ENCODE measurements around the gene CD47.

CD47 gene

DNA sequence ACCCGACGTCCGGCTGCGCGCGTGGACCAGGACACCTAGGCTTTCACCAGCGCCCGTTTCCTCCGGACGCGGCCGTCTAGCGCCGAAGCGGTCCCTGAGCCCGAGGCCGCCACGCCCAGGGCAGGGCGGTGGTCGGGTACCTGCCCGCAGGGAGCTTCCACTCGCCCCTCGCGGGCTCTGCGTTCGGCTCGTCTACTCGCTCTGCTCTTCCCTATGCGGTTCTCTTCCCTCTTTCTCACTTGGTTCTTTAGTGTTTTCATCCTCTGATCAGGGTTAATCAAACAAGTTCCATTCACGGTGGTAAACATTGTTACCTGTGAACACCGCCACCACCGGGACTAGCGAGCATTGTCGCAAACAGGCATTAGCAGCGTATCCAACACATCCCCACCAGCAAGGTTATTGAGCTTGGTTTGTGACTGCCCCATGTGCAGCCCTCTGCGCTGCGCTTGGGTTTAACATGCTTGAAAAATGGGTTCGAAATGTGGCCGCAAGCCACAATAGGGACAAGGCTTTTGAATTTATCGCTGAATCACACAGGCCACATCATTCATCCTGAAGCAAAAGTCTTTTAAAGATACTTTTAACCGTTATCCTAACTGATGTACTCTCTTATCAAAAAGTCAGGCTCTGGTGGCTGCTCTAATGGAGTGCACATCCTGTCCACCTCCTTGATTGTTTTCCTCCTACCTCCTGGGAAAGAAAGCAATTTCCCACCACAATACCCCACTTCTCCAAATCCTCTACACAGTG, 843 bp upstream of the CD47 start:
- peak; percentile 38 for DNase-seq
- no peak for ATAC-seq

DNA sequence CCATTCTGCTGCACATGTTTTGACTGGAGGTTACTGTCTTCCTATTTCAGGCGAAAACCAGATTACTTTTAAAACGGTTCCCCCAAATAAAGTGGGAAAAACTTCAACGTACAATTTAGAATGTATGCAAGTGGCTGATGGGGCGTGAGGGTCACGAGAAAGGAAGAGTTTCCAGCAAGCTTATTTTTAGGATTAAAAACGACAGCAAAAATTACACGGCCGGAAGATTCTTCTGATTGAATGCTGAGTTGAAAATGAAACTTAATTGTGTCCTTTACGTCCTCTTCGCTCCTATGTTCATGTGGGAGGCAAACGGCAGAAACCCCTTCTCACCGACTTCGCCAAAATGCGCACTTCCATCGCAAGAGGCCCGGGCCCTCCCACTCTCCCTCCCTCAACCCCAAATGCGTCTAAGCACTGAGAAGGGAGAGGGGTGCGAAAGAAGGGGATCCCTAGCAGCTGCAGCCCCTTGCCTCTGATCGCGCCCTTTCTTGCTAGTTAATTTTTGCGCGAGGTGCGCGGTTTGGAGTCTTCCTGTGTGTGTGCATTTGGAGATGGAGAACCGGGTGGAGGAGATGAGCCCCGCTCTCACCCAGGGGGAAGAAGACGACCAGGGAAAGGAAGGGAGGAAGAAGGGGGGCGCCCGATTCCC, 656 bp downstream of the CD47 start:
- DNase-seq (peak; percentile 68), ATAC-seq (peak; percentile 11)

DNA sequence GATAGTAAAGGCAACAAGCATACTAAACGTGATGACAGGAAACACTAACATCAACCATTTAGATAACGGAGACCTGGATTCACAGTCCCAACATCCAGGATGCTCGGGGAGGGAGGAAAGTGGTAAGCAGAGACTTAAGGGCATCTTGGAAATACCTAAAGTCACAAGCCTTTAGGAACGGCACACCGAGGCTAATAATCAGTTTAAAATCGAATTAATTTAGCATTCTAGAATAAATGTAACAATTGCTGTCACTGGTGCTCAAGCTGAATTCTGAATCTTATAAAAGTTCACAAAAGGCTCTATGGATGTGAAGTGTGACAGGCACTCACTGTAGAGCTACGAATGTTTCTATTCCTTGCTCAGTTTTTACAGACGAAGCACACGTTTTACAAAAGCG, 1.3 kb downstream of the CD47 start:
- ATAC-seq (no peak), DNase-seq (no peak)

DNA sequence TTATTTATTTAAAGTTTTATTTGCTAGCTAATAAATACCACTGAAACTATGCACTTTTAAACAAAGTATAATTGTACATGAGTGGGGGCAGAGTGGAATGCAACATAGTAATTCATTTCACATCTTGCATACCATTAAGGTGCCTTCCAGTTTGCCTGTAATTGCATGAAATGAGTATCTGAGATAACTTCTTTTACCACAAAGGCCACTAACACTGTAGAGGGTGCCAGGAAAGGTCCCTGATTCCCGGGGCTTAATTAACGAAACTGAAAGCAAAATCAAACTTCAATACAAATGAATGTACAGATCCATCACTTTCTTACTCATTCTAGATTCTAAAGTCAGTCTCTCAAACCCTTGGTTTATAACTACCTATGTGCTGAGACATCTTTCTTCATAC, 2.1 kb downstream of the CD47 start:
- DNase-seq, result peak; percentile 29
- peak; percentile 56 for ATAC-seq

DNA sequence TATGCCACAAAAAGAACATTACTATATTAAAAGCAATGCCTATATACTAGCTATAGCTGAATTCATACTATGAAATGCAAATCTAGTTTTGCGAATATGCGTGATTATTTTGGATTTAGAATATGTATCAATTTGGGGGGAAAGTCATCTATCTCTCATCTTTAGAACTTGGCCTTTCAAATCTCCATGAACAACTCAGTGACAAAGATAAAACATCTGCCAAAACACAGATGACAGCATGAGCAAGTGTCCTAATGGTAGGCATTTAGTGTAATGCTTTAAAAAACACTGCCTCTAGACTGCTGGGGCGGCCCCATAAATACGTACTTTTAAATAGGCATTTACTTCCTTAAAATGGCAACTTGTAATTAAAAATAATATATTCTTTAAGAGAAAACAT, 2.7 kb downstream of the CD47 start:
- ATAC-seq (no peak), DNase-seq (no peak)

DNA sequence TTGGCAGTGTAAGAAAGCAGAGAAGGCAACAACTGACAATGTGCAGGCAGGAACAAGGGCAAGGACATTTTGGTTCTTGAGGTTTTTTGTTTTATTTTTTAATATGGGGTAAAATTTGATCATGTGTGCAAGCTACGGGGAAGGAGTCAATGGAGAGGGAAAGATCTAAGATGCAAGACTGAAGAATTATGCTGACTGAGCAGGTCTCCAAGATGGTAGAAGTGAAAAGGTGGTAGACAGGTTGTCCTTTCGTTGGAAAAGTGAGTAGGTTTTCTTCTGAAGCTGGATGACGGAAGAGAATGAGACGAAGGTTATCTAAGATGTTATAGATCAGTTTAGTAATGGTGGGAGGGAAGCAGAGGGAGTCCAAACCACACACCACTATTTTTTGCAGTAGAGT, 4.2 kb downstream of the CD47 start:
- DNase-seq (no peak), ATAC-seq (no peak)

DNA sequence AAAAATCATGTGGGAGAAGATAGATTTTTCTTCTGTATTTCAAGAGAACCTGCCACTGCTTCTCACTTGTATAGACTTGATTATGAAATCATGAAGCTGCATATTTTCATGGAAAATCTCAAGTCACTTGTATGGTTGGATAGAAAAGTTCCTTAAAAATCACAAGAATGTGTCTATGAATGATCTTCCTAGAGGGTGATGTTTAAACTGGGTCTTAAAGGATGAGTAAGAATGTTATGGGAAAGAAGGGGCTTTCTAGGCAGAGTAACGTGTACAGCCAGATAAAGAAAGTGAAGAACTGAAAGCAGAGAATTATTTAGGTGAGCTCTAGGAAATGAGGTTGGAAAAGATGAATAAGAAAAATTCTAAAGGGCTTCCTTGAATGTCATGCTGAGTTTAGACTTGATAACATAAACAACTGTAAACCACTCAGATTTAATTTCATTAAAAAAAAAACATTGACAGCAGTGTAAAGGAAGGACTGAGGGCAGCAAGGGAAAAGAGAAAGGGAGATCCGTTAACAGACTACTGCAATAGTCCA, 5.0 kb downstream of the CD47 start:
- DNase-seq (no peak), ATAC-seq (peak; percentile 16)

DNA sequence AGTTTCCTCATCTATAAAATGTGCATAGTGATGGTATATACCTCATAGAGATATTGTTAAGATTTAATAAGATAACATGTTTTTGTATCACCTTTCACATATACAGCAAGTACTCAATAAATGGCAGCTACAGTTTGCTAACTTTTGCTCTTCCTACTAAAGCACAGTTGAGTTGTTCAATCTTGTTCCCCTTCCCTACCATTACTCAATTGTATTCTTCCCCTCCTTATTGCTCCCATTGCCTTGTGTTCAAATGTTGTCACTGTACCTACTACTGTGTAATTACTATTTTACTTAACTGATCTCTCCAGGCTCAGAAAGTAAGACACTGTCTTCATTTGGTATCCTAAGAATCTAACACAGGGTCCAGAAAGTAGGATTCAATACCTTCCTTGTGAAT, 5.5 kb downstream of the CD47 start:
- ATAC-seq (no peak), DNase-seq (no peak)

DNA sequence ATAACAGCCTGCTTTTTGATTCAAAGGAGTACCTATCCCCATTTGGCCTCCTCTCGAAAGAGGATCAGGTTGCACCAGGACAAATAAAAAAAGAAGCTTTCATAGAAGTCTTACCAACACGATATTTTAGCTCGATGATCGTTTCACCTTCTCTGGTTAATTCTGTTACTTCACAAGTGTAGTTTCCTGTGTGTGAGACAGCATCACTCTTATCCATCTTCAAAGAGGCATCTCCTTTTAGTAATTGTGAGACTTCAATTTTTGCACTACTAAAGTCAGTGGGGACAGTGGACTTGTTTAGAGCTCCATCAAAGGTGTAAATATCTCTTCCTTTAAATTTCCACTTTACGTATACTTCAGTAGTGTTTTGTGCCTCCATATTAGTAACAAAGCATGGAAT, 11.0 kb downstream of the CD47 start:
- DNase-seq (no peak), ATAC-seq (no peak)

DNA sequence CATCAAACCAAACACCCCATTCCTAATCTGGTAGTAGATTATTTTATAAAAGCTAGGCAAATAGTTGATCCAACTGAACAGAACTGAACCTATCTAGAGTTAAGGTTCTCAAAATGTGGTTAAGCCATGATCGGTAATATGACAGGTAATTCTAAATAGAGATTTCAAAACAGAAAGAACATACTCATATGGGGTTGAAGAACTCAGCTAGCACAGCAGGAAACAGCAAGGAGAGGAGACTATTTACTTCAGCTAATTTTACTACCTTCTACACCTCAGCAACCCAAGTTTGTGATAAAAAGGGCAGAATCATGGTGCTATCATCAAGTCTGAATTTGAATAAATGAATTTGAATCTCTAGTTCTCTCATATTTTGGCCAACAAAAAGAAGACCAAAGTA, 11.8 kb downstream of the CD47 start:
- no peak for DNase-seq
- ATAC-seq, result no peak

DNA sequence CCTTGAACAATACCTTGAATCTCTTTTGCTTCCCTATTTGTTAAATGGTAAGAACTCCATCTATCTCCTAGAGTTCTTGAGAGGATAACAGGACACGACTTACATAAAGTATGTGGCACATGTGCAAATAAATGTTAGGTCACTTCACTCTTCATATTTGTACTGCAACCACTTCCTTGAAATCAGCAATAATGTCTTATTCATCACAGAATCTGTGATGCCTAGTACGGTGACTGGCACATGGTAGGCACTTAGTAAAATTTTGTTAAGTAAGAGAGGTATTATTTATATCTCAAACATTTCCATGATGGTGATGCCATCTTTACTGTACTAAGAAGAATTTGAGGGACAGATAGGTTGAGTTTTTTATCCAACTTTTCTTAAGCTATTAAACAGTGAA, 14.3 kb downstream of the CD47 start:
- no peak for DNase-seq
- ATAC-seq, result no peak

DNA sequence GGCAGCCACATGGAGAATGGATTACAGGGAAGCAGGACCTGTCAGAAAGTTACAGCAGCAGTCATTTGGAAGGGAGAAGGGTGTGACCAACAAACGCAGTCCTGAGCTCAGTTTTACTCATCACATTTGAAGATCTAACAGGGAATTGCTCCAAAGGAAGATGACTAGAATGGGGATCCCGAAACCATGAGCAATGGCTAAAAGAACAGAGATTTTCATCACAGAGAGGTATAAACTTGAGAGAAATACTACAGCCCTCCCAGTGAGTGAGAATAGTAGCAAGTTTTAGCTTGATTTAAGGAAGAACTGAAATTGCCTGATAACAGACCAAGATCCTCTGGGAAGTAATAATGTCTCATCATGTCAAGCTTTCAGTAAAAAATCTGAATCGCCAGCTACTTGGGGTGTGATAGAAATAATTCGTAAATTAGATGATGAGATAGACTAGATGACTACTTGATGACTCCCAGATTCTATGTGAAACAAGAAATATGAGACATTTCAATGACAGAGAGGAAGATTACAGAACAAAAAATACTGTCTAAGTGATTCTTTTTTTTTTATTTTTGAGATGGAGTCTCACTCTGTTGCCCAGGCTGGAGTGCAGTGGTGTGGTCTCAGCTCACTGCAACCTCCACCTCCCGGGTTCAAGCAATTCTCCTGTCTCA, 16.9 kb downstream of the CD47 start:
- DNase-seq, result no peak
- ATAC-seq, result no peak

DNA sequence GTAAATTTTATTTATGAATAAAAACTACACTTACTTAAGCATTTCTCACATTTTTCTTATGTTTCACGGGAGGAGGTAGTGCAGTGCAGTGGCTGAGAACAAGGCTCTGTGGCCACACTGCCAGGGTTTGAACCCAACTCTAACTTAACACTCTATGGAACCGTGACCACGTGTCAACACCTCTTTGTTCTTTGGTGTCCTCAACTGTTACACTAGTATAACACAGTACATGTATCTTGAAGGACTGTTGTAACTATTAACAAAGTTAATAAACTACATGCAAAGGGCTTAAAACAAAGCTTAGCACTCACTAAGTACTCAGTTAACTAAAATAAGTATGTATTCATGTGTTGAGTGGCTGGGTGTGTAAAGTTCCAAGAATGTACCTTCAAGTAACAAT, 19.5 kb downstream of the CD47 start:
- ATAC-seq, result peak; percentile 37
- DNase-seq, result no peak

DNA sequence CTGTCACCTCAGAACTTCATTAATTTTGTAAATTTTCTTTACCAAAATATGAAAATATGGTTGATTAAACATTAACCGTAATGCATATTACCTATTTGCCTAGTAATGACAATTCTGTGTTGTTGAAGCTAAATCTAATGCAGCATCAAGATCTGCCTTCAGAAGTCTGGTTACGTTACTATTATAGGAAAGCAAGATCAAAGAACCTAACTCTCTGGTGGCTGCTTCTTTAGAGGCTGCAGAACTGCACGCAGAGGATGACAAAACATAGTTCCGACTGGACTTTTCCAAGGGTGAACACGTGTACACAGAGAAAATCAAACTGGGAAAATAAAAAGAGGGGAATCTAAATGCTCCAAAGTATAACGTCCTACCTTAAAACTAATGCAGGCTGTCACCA, 20.5 kb downstream of the CD47 start:
- ATAC-seq (no peak), DNase-seq (no peak)

DNA sequence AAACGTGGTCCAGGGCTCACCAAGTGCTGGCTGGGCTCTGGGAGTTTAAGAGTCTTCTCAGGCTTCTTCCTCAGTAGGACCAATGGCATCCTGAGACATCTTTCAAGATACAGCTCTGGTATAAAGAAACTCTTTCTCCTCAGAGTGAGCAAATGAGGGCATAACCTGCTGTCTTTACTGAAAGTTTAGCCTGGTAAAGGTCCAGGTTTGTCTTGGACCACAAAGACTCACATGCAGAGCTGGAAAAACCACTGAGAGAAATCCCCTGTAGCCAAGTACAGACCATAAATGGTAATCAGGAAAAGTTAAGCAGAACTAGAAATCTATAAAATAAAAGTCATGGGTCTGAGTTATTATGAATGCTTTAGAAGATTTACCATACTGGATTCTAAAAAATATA, 23.1 kb downstream of the CD47 start:
- DNase-seq, result no peak
- ATAC-seq, result peak; percentile 67

DNA sequence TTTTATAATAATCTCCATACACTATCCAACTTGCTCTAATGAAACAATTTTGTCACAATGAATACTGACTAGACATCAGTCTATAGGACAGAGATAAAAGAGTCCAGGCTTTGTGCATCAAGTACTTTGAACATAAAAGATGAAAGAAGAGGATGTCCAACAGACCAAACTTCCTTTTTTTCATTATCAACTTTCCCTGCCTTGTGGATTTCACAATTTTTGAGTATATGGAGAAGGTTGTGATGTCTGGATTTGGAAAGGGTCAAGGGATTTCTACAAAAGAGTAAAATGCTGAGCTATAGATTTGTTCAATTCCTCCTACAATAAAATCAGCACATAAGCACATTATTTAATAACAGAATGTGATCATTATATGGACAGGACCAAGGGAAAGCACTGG, 25.7 kb downstream of the CD47 start:
- ATAC-seq (no peak), DNase-seq (no peak)

DNA sequence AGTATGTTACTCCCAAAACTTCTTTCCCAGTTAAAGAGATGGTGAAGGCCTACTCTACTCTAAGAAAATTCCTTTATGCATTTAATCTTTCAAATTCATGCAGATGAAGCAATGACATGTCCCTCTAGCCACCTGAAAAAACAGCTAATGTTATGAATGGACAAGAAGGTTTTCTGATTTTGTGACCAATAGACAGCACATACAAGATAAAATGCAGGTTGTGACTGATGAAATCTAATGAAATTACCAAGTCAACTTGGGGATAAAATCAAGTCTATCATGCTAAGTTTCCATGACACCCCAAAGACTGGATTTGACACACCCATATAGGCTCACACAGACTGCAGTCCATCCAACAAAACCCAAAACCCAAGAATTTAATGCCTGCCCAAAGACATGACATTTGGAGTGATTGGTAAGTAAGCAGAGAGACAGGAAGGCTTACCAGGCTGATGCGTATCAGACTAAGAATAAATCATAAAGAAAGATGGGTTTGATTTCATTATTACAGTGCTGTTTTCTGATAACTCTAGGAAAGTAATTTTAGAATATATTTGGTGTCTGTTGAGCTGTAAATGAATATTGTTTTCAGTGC, 26.4 kb downstream of the CD47 start:
- ATAC-seq, result peak; percentile 47

DNA sequence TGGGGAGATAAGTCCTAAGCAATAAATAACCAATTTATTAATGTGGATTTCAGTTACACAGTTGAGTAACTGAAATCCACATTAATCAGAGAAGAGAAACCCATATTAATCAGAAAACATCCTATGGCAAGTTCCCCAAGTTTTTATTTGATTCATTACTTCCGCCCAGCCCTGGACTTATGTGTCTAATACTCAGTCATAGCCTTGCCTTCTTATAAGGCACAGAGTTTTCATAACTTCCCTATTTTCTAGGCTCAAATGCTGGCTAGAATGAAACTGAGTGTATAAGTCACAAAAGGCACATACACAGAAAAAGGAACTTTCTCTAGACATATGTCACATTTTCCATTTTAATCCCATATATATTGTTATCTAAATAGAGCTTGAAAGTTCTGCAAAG, 28.8 kb downstream of the CD47 start:
- peak; percentile 55 for ATAC-seq
- no peak for DNase-seq

More for the DNA sequence above, 26.4 kb downstream of the CD47 start:
- no peak for DNase-seq

DNA sequence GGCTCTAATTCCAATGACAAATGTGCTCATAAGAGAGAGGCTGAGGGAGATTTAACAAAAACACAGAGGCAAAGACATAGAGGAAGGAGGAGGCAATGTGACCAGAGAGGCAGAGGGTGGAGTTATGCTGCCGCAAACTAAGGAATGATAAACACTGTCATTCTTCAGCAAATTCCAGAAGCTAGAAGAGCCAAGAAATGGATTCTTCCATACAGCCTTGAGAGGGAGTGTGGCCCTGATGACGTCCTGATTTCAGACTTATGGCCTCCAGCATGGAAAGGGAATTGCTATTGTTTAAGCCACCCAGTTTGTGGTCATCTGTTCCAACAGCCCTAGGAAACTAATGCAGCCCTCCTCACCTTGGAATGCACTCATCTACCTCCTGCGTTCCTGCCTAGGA, 30.5 kb downstream of the CD47 start:
- DNase-seq (no peak), ATAC-seq (no peak)

DNA sequence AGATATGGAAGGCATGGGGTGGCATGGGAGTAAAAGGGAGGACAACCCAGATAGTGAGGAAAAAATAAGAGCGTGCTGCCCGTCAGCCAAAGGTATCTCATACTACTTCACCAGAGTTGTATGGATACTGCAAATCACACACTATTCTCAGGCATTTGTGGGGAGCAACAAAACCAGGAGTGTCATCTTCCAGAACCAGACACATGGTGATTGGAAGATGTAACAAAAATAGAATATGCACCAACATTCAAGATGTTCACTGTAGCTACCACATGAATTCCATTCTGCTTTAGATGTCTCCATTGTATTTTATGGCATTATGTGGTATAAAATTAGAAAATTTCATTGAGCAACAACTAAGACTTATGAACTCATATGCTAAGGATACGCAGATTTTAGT, 34.9 kb downstream of the CD47 start:
- DNase-seq (no peak), ATAC-seq (no peak)

DNA sequence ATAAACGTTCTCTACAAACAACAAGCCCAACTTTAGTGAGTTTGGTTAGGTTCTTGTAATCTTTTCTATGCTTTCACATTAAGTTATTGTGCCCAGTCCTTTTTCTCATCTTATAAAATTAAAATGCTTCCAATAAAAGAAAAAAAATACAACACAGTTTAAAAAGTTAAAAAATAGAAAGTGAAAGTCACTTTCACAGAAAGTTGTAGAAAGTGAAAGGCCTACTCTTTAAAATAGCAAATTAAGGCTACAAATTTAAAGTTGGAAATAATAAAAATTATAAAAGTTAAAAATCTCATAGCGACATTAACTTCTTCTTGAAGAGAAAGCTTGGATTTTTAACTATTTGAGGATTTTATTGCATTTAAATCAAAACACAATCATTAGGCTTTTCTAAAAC, 35.9 kb downstream of the CD47 start:
- DNase-seq, result no peak
- ATAC-seq, result no peak

DNA sequence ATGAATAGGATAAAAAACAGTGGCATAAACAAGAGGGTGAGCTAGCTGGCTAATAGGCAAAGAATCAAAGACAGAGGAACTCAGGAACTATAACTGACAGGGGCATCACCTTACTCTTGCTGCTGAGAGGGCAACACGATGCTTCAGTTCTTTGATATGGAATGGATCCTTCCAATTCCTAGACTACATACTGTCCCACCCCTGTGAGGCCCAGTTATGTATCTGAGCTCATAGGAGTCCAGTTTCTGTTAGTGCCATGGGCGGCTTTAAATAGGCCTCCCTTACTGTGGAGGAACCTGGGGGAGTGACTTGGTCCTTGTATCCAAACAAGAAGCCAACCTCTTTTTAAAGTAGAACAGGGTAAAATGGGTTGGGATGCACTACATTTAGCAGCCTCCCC, 37.3 kb downstream of the CD47 start:
- no peak for DNase-seq
- peak; percentile 40 for ATAC-seq

DNA sequence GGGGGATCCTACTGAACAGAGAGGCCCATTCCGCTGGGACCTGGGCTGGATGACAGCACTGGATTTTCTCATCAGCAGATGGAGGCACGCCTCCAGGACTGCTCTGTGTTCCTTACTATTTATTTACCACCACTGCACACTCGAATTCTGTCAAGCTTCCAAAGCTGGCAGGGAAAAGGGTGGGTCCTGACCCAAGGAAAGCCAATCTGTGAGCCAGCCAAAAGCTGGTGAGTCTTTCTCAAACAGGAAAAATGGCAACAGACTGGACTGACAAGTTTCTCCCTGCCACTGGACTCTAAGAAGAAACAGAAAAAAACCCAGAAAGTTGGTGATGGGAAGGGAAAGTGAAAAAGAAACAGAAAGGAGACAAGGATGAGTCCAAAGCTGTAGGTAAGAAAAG, 37.8 kb downstream of the CD47 start:
- ATAC-seq, result no peak
- no peak for DNase-seq

Data from stimulated activated naive CD8-positive, alpha-beta T cell treated with anti-CD3 and anti-CD28 coated beads, Interleukin-15, Interleukin-2, amounts not matched to agents 100 U/mL and 50 U/mL, for 24 hours (primary cell).